Jurkat, Clone E6-1 (cell line): ENCODE data around the gene SHISAL1. TPM values are rescaled to one million over a fixed set of nuclear protein-coding genes. Genes with fewer than 3 reads are reported as not detected.

Experiments
- DNase-seq: peaks from one replicate; pipeline ENCODE4 v3.0.0-alpha.2; 2011; ENCODE audit warnings: low read depth, low spot score
- H3K4me3 ChIP-seq: 2 replicates; pipeline ENCODE4 v1.5.1; 2011; ENCODE audit warnings: mild to moderate bottlenecking, low read length, control low read depth, moderate library complexity
- polyA plus RNA-seq: library from polyadenylated mRNA; unstranded; fragments of >200 nt; gene quantifications from one replicate; pipeline ENCODE4 v1.2.1, GENCODE V29; 2012; ENCODE audit warnings: missing spikeins; ENCODE audit not compliant: insufficient read length, insufficient read depth

Gene SHISAL1
- polyA plus RNA-seq = not detected

GRCh38 chr22:44312766-44313165, at the start of gene SHISAL1:
Gene SHISAL1 (minus strand): TSS chr22:44312951. CDS start chr22:44300945, 12,006 bp downstream.
- no peak for DNase-seq
- H3K4me3 ChIP-seq = no peak within 1 kb of the TSS

GRCh38 chr22:44361391-44362126, 48.8 kb upstream of the SHISAL1 start:
- DNase-seq = no peak
- no peak overlapping the region for H3K4me3 ChIP-seq

- no peak overlapping the region for H3K4me3 ChIP-seq
- no peak for DNase-seq
Measured at GRCh38 chr22:44360668-44361381, 48.1 kb upstream of the SHISAL1 start.

- no peak overlapping the region for H3K4me3 ChIP-seq
- no peak for DNase-seq
Measured at GRCh38 chr22:44360306-44360667, 47.5 kb upstream of the SHISAL1 start.

DNA sequence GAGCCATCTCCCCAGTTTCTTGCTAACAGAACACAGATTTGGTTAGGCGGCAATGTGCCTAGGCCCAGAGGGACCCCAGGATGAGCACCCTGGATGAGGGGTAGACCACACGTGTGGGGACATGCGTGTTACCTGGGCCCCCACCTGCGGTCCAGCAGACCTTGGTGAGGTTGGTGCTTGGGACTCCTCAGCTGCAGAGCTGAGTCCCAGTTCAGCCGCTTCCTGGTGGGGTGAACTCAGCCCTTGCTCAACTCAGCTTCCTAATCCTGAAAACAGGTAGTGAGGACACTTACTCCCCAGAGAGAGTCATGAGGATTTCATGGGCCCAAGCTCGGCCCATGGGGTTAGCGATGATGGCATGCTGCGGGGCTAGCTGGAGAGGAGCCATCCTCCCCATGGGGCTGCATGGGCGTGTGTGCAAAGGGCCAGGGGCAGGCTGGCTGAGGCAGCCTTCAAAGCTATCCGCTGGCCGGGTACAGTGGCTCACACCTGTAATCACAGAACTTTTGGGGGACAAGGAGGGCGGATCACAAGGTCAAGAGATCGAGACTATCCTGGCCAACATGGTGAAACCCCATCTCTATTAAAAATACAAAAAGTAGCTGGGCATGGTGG, 46.9 kb upstream of the SHISAL1 start:
- no peak for DNase-seq
- no peak overlapping the region for H3K4me3 ChIP-seq

GRCh38 chr22:44358709-44359440, 46.1 kb upstream of the SHISAL1 start:
- DNase-seq = no peak

DNA sequence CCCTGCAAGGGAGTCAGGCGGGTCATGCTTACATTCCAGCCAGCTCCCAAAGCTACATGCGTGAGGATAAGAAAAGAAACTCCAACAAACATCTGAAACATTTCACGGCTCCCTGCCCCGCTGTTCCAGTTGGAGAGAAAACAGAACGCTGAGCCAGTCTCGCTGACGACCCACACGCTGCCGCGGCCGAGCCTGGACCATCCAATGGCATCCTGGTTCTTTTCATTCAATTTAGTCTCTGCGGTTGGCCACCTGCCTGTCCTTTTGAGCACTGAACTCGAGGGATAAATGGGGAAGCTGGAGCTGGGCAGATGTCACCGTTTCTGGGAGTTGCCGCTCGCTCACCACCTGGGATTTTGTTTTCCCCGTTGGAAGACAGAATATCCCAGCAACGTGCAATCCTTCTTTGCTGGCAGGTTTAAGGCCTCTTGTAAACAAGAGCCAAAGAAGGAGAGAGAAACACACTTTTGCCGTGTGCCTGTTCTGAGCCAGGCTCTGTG, 45.3 kb upstream of the SHISAL1 start:
- no peak for DNase-seq
- H3K4me3 ChIP-seq = no peak overlapping the region

More at GRCh38 chr22:44358709-44359440, 46.1 kb upstream of the SHISAL1 start:
- no peak overlapping the region for H3K4me3 ChIP-seq

GRCh38 chr22:44357296-44357965, 44.7 kb upstream of the SHISAL1 start:
- DNase-seq = no peak
- H3K4me3 ChIP-seq = no peak overlapping the region

GRCh38 chr22:44355716-44356070, 42.9 kb upstream of the SHISAL1 start:
- no peak overlapping the region for H3K4me3 ChIP-seq
- DNase-seq = no peak

GRCh38 chr22:44354288-44354687, 41.5 kb upstream of the SHISAL1 start:
- no peak for DNase-seq
- H3K4me3 ChIP-seq = no peak overlapping the region

DNA sequence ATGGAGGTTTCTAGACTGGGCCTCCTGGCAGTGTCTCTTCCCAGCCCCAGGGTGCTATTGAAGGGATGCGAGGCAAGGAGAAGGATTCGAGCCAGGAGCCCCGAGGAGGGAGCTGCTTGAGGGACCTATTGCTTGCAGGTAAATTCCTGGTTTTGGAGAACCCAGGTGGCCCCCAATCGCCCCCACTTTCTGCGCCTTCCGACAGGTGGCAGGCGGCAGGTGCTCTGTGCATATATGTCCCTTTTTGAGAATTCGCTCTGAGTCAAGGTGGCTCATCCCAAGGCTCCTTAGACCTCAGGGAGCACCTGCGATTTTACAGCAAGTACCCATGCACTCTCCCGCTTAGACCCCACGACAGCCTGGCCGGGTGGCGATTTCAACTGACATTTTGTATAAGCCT, 40.3 kb upstream of the SHISAL1 start:
- H3K4me3 ChIP-seq = no peak overlapping the region
- no peak for DNase-seq

DNA sequence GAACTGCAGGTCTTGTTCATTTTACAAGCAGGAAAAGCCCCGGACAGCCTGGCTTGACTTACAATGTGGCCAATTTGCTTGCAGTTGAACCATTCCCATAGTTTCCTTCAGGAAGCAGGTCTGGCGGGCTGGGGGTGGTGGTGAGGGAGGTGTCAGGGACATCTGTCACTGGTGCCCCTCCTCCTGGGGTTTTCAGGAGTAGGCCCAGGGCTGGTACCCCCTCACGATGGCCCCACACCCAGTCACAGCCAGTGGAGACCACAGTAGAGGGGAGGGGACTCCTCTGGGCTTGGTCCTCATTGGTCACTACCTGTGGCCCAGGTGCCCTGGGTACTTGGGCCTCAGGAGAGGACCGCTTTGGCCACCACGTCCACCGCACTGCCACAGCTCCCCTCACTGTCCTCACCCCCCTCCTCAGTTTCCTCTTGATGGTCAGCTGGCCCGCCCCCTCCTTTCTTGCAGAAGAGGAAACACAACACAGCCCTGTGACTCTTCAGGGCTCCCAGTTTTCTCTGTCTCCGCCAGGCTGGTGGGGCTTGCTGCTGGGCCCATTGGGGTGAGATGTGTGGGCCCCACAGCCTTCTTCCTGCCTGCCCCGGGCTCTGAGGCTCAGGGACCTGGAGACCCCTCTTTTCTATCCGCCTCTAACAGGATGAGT, 39.8 kb upstream of the SHISAL1 start:
- DNase-seq = no peak
- no peak overlapping the region for H3K4me3 ChIP-seq

DNA sequence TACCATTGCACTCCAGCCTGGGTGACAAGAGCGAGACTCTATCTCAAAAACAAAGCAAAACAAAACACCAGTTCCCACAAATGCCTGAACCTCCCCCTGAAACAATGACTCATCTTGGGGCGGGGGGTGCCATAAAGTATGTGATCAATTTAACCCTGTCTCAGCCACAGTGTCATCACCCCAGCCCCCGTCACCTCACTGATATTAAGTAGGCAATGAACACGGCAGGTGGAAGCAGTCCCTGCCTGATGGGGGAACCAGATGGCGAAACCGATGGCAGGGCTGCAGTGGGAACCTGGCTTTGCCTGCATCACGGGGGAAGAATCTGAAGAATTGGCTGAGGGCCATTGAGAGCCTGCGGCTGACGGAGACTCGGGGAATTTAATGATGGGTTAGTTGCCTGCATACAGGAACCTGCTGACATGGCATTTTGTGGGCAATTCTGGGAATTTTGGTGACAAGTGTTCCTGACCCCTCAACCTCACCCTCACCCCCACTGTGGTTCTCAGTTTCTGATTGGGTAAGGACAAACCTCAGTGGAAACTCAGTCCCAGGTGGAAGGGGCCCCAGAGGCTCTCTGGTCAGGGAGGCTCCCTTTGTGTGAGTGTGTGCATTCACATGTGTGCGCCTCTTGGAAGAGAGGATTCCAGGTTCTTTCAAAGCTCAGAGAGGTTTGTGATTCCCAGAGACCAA, 39.1 kb upstream of the SHISAL1 start:
- no peak overlapping the region for H3K4me3 ChIP-seq
- DNase-seq = no peak

GRCh38 chr22:44351037-44351436, 38.3 kb upstream of the SHISAL1 start:
- DNase-seq = no peak
- H3K4me3 ChIP-seq = no peak overlapping the region

DNA sequence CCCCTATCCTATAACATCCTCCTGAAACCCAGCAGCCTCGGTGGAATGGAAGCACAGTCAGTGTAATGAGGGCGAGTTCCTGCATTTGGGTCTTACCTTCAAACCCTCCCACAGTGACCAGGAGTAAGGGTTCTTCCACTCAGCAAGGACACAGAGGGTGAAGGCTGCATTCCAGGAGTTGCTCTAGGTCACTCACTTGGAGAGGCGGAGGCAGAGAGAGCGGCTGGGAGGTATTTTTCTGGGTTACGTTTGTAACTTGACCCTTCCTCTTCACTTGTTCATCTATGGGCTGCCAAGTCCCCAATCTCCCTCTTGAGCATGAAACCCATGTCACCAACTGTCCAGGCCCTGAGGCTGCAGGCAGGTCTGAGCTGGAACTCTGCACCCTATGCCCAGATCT, 36.8 kb upstream of the SHISAL1 start:
- H3K4me3 ChIP-seq = no peak overlapping the region
- no peak for DNase-seq

GRCh38 chr22:44348971-44349560, 36.3 kb upstream of the SHISAL1 start:
- DNase-seq = no peak

DNA sequence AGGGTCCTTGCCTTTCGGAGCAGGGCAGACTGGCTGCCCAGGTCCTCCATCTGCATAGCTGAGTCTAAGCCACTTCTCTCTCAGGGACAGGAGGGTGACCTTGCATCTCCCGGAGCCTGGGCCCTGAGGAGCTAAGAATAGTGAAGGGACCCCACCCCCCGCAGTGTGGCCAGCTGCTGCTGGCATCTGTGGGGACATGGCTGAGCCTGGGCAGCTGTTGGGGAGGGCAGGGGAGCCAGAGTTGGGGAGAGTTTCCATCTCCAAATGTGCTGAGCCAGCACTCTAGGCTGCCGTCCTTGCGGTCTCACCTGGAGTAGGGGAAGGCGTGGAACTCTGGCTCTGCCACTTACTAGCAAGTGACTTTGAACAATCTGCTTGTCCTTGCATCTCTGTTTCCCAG, 34.8 kb upstream of the SHISAL1 start:
- no peak overlapping the region for H3K4me3 ChIP-seq
- DNase-seq = no peak

More at GRCh38 chr22:44348971-44349560, 36.3 kb upstream of the SHISAL1 start:
- H3K4me3 ChIP-seq = no peak overlapping the region

GRCh38 chr22:44347080-44347479, 34.3 kb upstream of the SHISAL1 start:
- H3K4me3 ChIP-seq = no peak overlapping the region
- no peak for DNase-seq
